ENCODE measurements around the gene GALNT1.

- TF ChIP-seq SP1 (CRISPR knock-in tag; IDR thresholded peaks at IDR 0.05), result no peak
- no peak for TF ChIP-seq CHD7 (IDR thresholded peaks at IDR 0.05; ENCODE audit: low read depth, low read length)
- TF ChIP-seq, protein P1, sequence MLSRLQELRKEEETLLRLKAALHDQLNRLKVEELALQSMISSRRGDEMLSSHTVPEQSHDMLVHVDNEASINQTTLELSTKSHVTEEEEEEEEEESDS (CRISPR knock-in tag; IDR thresholded peaks at IDR 0.05), result no peak
- no peak for TF ChIP-seq ZNF133 (CRISPR knock-in tag; IDR thresholded peaks at IDR 0.05)
- TF ChIP-seq POLR2AphosphoS5 (IDR thresholded peaks at IDR 0.05; ENCODE audit: control insufficient read depth, insufficient read depth, low read depth, low read length), result no peak
These were observed 150.6 kb downstream of the GALNT1 start for GRCh38 chr18:35732162-35732561.

Data from K562 (cell line).